GM18526 (cell line): ENCODE data around the gene TMEM258.

Experiments
- POLR2A ChIP-seq: IDR thresholded peaks from 3 replicates; pipeline ENCODE4 v1.6.1; 2011; ENCODE audit not compliant: insufficient read length; ENCODE audit errors: extremely low read depth

Gene TMEM258

DNA sequence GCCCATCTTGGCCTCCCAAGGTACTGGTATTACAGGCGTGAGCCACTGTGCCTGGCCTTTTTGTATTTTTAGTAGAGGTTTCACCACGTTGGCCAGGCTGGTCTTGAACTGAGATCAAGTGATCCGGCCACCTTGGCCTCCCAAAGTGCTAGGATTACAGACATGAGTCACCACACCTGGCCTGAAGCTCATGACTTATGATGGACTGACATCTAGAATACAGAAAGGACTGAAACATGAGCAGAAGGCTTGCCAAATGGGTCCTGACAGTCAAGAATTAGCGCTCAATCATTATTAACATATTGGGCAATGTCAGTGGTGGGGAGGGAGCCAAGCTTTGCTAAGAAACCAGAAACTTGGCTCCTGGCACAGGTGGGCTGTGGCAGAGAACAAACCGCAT lies 19.4 kb upstream of the TMEM258 start:
- TF ChIP-seq POLR2A = no peak

DNA sequence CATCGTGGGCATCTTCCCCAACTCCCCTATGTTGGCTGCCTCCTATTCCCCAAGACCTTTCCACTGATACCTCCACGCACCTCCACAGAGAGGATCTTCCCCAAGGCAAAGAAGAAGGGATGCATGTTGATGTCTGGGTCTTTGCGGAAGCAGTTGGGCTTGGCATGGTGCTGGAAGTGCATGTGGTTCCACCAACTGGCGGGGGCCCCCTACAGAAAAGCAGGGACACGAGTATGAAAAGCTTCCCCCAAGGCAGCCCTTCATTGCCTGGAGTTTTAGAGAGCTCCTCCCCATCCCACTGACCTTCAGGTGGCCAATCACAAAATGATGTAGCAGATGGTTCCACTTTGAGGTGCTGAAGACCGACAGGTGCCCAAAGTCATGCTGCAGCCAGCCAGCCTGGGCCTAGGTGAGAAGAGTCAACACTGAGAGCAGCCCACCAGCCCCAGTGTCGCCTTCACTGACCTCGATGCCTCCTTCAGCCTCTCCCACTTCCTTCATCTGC lies 18.3 kb upstream of the TMEM258 start:
- no peak for TF ChIP-seq POLR2A

DNA sequence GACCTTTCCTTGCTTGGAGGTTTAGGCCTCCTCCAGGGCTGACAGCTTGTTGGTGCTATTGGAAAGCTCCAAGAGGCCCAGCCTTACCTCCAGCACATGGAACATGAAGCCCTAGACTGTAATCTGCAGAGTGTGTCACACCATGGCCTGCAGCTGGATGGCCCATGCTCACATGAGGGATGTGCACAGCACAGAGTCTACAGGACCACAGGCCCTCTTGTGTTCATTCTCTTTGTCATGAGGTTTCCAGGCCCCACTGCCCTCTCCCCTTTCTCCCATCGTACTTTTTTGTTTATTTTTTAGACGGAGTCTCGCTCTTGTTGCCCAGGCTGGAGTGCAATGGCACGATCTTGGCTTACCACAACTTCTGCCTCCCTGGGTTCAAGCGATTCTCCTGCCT lies 14.4 kb upstream of the TMEM258 start:
- no peak for TF ChIP-seq POLR2A

DNA sequence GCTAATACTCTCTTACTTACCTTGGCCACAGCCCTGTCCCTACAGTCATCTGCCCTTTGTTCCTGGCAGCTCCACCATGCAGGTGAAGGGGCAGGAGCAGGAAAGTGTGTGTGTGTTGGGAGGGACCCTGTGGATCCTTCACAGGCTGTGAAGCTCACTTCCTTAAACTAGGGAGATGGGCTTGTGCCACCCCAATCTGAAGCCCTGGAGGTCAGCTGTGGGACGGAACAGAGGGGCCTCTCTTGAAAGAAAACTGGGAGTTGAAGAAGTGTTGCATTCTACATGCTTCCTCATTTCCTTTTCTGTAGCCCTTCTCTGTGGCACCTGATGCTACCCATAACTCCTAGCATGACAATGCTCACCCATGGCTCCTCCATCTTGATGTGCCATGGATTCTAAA lies 12.7 kb upstream of the TMEM258 start:
- no peak for TF ChIP-seq POLR2A

DNA sequence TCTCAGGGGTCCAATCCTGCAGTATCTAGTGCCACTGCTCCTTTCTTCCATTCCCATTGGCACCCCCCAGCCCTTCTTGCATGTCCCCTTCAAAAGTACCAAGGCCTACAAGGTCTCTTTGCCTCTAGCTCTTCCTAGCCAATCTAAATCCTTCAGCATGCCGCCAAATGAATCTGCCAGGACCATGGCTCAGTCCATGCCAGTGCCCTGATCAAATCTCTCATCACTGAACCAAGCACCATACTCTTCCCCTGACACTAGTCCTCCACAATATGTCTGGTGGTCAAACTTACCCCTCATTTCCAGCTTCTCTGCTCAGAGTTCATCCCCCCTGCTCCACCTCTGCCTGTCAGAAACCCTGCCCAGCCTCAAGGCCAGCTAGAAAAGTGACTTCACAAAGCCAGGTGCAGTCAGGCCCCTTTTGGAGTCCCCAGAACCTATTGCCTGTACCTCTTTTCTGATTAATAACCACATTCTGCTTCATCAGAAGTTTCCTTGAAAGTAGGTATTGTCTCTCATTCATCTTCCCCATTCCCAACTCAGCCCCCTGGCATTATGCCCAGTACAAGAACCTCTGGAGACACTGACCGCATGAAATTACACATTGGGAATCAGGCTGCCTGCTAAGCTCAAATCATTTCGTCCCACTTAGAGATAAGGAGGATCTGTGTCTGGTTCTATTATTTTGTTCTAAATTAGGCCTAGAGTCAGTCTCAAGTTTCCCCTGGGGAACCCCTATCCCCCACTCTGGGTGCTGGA lies 11.7 kb upstream of the TMEM258 start:
- no peak for TF ChIP-seq POLR2A

DNA sequence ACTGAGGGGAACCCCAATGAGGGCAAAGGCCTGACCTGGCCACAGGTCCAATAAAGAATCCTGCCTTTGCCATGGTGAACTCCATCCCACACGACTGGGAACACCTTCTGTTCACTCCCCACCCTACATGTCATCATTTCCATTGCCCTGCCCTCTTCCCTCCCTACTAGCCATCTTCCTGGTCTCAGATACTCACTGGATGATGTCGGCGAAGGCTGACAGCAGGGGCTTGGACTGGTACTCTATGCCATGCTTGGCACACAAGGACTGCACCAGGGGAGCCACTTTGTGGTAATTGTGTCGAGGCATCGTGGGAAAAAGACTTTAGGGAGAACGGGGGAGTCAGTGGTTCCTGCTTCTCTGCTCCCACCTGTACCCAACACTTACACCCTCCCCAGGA lies 10.2 kb upstream of the TMEM258 start:
- TF ChIP-seq POLR2A = no peak

DNA sequence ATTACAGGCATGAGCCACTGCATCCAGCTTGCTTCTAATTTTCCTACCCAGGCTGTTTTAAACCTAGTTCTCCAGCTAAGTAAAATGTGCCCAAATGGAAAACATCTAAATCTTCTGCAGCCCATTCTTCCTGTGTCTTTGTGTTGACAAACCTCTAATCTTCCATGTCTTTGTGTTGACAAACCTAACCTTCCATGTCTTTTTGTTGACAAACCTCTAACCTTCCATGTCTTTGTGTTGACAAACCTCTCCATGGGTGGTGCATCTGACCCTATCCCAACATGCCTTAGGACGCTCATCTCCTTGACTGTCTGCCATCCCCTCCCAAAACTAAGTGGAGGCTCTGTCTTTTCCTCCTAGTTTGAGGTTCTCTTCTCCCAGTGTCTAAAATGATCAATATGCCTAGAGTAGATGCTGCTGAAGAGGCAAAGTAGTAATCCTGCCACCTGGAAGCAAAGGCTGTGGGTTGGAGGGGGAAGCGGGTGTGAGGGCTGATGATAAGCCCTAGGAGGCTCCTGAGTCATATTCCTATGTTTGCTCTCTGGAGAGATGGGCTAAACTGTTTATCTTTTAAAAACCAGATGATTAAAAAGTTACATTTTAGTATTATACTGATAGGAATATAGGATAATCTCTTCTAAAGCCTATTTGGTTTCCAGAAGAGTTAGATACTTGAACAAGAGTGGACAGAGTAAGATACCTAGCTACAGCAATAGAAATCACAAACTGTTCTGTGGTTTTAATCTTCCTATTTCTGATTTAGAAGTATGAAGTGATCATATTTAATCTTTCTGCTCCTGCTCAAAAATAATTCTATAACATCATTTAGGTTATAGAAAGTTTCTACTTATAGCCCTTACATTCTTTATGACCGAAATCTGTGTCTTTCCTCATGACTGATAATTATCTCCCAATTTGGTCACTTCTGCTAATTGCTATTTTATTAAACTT lies 8.2 kb upstream of the TMEM258 start:
- no peak for TF ChIP-seq POLR2A

DNA sequence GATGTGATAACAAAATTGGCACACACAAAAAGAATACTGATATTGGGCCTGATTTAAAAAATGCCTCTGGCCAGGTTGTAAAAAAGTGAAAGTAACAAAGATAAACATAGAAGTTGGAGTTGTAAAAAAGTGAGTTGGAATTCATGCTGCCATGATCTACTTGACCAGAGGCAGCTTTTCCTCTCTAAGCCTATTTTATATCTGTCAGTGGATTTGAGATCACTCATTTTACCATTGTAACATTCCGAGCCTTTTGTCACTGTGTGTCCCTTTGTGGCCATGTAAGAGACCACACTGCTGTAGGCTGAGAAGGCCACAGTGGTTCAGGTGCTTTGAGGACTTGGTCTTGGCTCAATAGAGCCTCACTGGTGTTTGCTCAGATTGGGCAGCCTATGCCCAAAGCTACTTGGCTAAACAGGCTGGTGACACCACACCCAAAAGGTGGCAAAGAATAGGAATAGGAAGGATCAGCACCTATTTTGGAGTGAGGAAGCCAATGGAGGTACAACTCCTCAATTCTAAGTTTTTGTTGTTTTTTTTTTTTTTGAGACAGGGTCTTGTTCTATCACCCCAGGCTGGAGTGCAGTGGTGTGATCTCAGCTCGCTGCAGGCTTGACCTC lies 7.4 kb upstream of the TMEM258 start:
- TF ChIP-seq POLR2A = no peak

DNA sequence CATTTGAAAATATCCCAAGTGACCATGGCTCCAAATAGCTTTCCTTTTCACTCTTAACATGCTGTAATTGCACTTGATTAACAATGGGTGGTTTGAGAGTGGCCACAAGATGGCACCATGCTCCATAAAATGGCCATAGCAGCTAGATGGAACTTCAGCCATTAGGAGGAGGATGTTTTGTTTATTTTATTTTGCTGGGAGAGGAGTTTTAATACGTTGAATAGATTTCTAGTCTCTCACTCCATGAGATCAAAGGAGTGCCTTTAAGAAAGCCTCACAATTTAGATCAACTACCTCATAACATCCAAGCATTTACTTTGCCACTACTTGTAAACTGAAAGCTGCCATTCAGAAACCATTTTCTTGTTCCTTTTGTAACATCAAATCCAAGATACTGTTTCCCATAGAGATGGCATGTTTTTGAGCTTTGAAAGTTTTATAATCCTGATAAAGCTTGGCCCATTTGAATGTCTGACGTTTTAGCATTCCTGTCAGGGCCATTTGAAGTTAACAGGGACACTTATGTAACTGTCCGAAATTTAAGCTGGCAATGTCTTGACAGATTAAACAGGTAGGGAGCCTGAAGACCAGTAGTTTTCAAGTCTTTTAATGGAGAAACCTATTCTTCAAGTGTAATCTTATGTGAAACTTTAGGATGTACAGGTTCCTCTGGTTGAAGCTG lies 5.0 kb upstream of the TMEM258 start:
- no peak for TF ChIP-seq POLR2A

DNA sequence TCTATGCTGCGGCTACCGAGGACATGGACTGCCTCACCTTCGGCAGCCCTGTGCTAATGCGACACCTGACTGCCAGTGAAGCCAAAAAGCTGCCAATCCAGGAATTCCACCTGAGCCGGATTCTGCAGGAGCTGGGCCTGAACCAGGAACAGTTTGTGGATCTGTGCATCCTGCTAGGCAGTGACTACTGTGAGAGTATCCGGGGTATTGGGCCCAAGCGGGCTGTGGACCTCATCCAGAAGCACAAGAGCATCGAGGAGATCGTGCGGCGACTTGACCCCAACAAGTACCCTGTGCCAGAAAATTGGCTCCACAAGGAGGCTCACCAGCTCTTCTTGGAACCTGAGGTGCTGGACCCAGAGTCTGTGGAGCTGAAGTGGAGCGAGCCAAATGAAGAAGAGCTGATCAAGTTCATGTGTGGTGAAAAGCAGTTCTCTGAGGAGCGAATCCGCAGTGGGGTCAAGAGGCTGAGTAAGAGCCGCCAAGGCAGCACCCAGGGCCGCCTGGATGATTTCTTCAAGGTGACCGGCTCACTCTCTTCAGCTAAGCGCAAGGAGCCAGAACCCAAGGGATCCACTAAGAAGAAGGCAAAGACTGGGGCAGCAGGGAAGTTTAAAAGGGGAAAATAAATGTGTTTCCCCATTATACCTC lies 3.6 kb upstream of the TMEM258 start:
- no peak for TF ChIP-seq POLR2A

DNA sequence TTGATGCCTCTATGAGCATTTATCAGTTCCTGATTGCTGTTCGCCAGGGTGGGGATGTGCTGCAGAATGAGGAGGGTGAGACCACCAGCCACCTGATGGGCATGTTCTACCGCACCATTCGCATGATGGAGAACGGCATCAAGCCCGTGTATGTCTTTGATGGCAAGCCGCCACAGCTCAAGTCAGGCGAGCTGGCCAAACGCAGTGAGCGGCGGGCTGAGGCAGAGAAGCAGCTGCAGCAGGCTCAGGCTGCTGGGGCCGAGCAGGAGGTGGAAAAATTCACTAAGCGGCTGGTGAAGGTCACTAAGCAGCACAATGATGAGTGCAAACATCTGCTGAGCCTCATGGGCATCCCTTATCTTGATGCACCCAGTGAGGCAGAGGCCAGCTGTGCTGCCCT lies 3.1 kb upstream of the TMEM258 start:
- no peak for TF ChIP-seq POLR2A

DNA sequence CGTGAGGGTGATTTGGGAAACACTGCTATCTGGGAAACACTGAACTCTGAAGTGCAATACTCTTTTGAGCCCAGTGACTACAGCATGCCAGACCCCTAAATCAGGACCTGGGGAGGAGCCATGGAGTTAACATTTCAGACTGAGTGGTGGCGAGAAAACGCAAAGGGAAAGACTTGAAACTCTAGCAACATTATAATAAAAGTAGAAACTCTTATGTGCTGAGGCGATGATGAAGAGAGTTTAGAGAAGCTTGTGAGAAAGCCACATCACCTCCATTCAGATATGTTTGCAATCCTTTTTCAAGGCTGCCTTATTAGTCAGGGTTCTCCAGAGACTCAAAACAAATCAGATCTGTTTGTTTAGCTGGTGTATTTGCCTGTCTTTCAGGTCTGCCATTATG lies 2.2 kb upstream of the TMEM258 start:
- TF ChIP-seq POLR2A = no peak

DNA sequence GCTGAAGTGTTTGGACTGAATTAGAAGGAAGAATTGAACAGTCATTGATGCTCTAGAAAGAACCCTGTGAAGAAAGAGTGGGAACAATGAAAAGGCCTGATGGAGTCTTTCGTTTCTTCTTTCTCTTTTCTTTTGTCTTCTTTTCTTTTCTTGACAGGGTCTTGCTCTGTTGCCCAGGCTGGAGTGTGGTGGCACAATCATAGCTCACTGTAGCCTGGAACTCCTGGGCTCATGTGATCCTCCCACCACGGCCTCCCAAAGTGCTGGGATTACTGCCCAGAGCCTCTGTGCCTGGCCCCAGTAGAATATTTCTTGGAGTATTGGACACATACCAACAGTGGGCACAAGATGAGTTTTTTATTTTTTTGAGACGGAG lies 1.4 kb upstream of the TMEM258 start:
- no peak for TF ChIP-seq POLR2A

DNA sequence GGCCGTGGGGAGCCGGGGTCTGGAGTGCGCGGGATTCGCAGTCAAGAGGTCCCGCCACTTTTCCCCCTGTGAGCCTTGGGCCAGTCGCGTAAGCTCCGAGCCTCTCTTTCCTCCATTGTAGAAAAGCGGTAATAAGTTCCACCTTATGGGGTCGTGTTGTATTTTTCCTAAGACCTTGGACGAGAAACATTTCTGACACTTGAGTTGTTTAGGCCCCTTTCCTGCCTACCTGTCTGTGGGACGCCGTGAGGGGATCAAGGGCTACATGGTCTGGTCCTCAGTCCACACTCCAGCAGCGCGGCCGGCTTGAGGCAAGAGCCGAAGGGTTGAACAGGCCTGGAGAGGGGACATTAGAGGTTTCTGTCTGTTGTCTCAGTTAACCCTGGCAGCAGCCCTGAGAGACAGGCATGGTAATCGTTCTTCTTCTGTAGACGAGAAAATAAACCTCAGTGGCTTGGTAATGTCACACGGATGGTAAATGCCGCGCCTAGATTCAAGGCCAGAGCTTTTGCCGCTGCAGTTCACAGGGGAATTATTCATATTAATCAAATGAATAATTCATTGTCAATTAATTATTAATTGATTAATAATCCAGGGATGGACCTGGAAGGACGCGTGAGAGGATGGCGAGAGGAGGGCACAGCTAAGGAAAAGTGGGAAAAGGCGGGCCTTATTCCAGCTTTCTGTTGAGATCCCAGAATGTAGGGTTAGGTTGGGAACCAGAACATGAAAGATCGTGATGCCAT lies 857 bp upstream of the TMEM258 start:
- TF ChIP-seq POLR2A = no peak
